ENCODE data around the gene NSL1.
A peak's percentile ranks its signal among the peaks of the same experiment; 100 is the strongest.
"Not testable (repeated sequence)": the region's sequence is repeated elsewhere in the genome, so short reads cannot be mapped to it uniquely, and the experiment has no call there.

The NSL1 gene

GRCh38 chr1:212791676-212792395, at the start of gene NSL1, which contains the start of gene TATDN3:
TSS of gene NSL1 (minus strand) at chr1:212791777. CDS start at chr1:212791763, 14 bp downstream.
TSS of gene TATDN3 (plus strand) at chr1:212791894. CDS start at chr1:212791922, 28 bp downstream.
- DNase-seq, result peak; percentile 91

DNA sequence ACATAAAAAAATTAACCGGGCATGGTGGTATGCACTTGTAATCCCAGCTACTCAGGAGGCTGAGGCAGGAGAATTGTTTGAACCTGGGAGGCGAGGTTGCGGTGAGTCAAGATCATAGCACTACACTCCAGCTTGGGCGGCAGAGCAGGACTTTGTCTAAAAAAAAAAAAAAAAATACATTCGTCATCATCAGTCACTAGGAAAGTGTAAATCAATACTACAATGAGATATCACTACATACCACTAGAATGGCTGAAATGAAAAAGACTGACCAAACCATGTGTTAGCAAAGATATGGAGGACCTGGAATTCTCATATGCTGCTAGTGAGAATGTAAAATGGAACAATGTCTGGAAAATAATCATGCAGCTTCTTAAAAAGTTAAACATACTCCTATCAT, 46.6 kb upstream of the NSL1 start:
- no peak for DNase-seq

DNA sequence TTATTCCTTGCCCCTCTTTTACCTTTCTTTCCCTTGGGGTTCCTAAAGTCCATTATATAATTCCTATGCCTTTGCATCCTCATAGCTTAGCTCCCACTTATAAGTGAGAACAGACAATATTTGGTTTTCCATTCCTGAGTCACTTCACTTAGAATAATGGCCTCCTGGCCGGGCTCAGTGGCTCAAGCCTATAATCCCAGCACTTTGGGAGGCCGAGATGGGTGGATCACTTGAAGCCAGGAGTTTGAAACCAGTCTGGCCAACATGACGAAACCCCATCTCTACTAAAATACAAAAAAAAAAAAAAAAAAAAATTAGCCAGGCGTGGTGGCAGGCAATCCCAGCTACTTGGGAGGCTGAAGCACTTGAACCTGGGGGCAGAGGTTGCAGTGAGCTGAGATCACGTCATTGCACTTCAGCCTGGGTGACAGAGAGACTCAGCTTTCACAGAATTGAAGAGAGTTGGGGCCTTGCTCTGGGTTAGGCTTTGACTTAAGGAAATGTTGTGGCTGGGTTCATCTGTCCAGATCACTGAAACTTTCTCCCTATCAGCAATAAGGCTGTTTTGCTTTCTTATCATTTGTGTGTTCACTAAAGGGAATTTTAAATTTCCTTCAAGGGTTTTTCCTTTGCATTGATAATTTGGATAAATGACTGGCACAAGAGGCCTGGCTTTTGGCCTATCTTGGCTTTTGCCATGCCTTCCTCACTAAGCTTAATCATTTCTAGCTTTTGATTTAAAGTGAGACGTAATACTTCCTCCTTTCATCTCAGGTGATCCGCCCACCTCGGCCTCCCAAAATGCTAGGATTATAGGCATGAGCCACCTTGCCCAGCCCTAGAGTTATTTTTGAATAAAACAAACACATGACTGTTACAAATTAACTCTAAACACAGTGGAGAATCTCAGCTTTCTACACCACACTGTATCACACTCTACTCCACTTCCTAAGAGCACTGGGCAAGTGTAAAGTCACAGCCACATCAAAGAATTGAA, 41.9 kb upstream of the NSL1 start:
- DNase-seq, result not testable (repeated sequence)

DNA sequence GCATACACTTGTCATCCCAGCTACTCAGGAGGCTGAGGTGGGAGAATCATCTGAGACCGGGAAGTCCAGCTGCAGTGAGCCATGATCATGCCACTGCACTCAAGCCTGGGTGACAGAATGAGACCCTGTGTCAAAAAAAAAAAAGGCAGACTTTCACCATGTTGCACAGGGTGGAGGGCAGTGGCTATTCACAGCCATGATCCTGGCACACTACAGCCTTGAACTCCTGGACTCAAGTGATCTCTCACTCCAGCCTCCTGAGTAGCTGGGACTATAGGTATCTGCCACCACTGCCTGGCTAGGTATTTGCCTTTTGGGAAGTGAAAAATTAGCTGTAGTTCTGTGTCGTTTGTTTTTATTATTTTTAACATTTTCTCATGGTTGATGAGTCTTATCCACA, 36.8 kb upstream of the NSL1 start:
- DNase-seq, result no peak

DNA sequence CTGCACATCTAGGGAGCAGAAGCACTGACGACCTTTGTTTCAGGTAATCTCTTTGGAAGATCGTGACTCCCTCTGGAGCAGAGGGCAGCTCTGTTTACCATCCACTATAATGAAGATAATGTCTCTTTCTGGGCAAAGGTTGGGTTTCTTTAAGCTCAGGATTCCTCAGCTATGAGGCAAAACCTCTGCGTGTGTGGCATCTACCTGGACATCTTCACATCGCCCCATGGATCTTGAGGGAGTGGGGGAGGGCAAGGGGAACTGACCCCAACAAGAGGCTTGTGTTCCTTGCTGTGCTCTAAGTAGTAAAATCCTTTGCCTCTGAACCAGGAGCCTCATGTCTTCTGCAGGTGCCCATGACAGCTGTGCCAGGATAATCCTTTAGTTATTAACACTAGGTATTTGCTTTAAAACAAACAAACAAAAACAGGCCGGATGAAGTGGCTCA, 36.3 kb upstream of the NSL1 start:
- no peak for DNase-seq

DNA sequence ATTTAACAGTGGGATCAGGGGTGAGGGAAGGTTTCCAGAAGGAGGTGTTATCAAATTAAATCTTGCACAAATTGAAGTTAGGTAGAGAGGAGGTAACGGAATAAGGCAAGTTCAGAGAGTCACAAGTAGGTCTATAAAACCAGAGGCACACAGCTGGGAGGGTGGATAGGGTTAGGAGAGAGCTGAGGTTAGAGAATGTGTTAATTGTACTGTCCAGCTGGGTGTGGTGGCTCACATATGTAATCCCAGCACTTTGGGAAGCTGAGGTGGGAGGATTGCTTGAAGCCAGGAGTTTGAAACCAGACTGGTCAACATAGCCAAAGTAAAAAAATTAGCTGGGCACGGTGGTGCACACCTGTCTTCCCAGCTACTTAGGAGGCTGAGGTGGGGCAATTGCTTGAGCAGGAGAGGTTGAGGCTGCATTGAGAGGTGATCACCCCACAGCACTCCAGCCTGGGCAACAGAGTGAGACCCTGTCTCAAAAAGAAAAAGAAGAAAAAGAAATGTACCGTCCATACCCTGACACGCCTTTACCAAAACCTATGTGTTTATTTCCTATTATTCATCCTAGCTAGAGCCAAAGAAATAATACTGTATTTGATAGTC, 35.7 kb upstream of the NSL1 start:
- no peak for DNase-seq

DNA sequence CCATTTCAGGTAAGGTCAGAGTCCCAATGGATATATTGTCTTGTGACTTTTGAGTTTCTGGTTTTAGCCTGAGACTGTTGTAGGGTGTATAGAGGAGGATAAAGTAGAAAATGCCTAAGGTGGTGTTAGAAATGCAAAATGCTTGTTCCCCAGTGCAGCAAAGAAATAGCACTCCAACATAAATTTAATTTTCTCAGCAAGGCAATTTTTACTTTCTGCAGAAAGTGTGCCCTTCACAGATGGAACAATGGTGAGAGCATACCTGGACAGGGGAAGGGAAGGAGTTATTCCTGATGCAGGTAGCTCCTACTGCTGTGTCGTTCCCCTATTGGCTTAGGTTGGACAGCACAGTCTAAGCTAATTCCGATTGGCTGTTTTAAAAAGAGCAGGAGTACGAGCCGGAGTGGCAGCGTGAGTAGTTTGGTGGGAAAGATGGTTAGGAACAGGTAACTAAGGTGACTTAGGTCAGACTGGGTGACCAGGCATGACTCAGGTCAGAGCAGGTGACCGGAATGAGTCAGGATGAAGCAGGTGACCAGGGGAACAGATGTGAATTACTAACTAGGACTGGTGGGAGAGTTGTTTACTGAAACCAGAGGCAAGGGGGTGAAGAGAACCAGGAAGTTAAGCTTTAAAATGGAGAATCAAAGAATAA, 34.3 kb upstream of the NSL1 start:
- no peak for DNase-seq

- DNase-seq, result no peak
Observed at GRCh38 chr1:212824201-212824600, 32.6 kb upstream of the NSL1 start.

DNA sequence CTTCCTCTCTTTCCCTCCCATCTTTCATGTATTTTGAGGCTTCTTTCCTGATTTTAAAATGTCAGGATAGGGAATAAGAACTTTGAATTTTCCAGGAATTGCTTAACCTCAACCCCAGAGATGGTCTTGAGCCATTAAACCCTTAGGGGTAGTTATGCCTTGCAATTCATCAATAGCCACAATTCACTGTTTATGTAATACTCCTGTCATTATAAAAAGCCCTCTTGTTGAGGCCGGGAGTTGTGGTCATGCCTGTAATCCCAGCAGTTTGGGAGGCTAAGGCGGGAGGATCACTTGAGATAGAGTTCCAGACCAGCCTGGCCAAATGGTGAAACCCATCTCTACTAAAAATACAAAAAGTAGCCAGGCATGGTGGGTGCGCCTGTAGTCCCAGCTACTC, 31.4 kb upstream of the NSL1 start:
- no peak for DNase-seq

DNA sequence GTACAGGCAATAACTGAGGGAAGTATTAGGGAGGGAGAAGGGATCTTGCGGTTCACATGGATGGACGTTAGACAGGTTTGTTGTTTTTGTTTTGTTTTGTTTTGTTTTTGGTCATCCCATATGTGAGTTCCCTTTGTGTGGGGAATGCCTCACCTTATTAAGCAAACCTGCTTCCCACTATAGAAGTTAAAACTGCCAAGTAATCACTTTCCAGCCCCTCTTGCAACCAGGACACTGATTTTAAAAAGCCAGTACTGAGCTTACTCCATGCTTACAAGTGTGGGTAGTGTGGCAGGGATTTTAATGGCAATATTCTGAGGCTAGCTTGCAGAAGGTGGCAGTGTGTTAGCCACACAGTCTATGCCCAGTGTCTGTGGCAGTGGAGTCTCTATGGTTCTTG, 29.4 kb upstream of the NSL1 start:
- DNase-seq, result no peak

DNA sequence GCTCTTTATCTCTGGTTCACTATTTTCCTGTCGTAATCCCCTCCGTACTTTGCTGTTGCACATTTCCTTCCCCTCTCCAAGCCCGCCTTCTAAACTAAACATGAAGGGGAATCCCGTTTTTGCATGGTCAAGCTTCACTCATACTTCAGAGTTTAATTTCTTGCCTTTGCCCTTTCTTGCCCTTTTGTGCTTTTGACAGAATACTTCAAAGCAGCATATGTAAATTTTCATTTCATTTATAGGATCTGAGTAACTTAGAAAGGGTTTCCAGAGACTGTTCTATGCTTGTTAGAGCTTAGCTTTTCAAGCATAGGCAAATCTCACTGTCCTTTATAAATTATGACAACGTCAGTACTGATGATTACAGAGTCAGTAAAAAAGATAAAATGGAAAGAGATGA, 28.1 kb upstream of the NSL1 start:
- DNase-seq, result no peak

DNA sequence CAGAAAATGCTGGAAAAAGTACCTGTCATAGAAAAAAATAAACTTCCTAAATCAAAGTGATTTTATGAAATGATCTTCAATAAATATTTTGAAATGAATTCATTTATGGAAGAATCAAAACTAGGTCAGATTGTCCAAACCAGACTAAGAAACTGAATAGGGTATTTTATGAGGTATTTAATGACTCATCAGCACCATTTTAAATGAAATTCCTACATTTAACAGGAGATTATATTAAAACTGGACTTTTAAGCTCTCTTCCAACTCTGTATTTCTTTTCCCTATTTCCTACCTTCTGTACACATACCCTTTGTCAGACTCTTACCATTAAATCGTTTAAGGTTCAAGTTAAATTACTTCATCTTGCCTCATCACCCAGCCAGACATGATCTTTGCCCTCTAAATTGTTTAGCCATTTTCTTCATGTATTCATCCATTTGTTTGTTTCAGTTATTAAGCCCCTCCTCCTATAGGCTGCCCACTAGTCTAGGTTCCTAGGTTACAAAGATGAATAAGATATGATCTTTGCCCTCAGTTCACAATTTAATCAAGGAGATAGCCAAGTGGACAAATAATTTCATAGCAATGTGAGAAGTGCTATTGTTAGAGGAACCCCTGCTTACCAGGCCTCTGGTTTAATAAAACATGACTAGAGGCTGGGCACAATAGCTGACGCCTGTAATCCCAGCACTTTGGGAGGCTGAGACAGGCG, 25.1 kb upstream of the NSL1 start:
- no peak for DNase-seq

- DNase-seq, result peak; percentile 4
Observed at GRCh38 chr1:212814537-212815334, 23.2 kb upstream of the NSL1 start.

- DNase-seq, result no peak
Observed at GRCh38 chr1:212805767-212806166, 14.2 kb upstream of the NSL1 start.

DNA sequence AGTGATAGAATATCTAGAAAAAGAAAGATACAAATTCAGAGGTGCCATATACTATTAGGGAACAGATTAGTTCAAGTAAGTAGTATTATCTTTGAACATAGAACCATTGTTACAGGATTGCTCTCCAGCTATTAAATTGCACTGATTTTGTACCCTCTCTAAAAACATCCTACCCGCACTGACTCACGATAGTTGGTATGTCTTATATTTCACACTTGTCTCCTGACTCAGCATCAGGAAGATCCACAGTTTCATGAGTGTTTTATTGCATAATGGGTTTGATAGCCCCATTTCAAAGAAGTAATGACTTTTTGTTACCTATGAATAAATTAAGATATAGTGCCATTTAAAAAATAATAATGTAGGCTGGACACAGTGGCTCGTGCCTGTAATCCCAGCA, 6.1 kb upstream of the NSL1 start:
- DNase-seq, result no peak

- no peak for DNase-seq
Observed at GRCh38 chr1:212794561-212795014, 3.0 kb upstream of the NSL1 start.

GRCh38 chr1:212792396-212792908, 875 bp upstream of the NSL1 start:
- no peak for DNase-seq

DNA sequence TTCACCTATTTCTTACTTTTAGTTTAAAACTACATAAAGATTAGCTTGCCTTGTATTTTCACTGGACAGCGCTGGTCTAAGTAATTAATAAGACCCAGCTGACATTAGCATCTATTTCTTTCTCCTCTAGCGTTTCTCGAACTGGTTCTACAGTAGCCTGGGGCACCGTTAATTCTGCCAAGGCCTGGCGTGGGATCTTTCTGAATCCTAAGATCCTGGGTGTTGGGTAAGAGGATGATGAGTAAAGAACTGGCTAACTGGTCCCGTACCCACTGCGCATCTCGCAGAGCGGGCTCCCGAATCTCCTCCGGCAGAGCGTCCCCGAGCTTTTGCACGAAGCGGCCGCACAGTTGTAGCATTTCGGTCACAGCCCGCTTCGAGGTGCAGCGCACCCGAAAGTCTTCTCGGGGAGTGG, 309 bp downstream of the NSL1 start:
- DNase-seq, result no peak

GRCh38 chr1:212785871-212786270, 5.7 kb downstream of the NSL1 start:
- no peak for DNase-seq

- DNase-seq, result no peak
Observed at GRCh38 chr1:212783976-212784375, 7.6 kb downstream of the NSL1 start.
